ENCODE data around the gene CDADC1.
"Not testable (repeated sequence)": the region's sequence is repeated elsewhere in the genome, so short reads cannot be mapped to it uniquely, and the experiment has no call there.

CDADC1 gene

DNA sequence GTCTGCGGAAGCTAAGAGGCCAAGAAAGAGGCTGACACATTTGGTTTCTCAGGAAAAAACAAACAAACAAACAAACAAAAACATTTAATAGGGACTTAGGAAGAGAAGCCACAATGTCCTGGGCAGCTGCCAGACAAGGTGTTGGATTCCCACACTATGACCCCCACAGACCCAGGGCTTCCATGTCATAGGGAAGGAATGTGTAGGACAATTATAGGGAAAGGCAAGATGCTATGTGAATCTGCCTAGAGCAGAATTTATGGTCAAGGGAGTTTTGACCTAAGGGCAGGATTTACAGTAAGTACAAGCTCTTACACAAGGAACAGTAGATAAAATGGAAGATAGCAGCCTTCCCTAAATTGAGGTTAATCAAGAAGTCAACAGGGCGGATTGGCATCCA, 9.1 kb upstream of the CDADC1 start:
- DNase-seq (ENCODE audit: low read depth) = no peak

GRCh38 chr13:49240017-49240416, 7.7 kb upstream of the CDADC1 start:
- no peak for DNase-seq (ENCODE audit: low read depth)

GRCh38 chr13:49241296-49241695, 6.4 kb upstream of the CDADC1 start:
- no peak for DNase-seq (ENCODE audit: low read depth)

- no peak for DNase-seq (ENCODE audit: low read depth)
Observed at GRCh38 chr13:49245101-49245500, 2.6 kb upstream of the CDADC1 start.

GRCh38 chr13:49246850-49247642, 679 bp upstream of the CDADC1 start:
- DNase-seq (ENCODE audit: low read depth) = no peak

GRCh38 chr13:49248622-49249002, 887 bp downstream of the CDADC1 start:
- no peak for DNase-seq (ENCODE audit: low read depth)

GRCh38 chr13:49251326-49251725, 3.6 kb downstream of the CDADC1 start:
- DNase-seq (ENCODE audit: low read depth) = no peak

DNA sequence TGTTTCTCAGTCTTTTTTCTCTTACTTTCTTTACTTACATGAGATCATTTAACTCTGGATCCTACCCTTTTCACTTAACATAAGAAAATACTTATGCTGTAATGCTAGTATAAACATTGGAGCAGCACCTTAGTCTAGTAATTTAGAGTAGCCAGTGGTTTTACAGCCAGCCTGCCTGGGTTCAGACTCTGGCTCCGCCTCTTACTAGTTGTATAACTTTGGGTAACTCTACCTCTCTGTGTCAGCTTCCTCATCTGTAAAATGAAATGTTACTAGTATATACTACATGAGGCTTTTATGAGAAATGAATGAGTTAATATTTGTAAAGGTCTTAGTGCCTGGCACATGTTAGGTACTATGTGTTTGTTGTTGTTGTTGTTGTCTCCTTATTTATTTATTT, 5.6 kb downstream of the CDADC1 start:
- no peak for DNase-seq (ENCODE audit: low read depth)

DNA sequence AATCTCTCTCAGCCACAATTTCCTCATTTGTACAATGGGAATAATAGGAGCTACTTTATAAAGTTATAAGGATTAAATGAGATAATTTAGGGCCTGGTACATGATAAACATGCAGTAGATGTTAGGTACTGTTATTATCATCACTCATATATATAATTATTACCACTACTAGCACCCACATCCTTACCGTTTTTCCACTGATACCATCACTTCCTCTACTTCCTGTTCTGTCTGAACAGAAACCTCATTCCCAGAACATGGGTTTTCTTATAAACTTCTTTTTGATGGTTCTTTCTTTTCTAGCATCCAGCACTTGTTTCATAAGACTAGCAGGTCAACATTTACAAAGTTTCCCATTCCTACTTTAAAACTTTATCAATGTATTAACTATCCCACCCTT, 6.3 kb downstream of the CDADC1 start:
- DNase-seq (ENCODE audit: low read depth) = no peak

DNA sequence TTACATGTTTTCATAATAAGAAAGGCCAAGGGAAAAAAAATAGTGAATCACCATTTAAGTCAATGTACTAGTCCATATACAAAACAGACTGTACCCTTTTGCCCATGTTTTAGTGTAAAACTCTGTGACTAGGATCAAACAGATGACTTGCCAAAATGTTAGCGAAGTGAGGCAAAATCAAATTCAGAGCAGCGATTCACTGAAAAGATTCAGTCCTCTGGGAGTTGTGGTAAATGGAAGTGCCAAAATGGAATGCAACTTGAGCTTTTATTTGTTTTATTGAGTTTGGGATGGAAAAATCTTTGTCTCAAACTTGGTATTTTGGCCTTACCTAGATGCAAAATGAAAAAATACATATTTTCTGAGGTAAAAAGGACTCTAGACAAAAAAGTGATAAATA, 9.1 kb downstream of the CDADC1 start:
- no peak for DNase-seq (ENCODE audit: low read depth)

- no peak for DNase-seq (ENCODE audit: low read depth)
Observed at GRCh38 chr13:49258089-49258796, 10.5 kb downstream of the CDADC1 start.

GRCh38 chr13:49259586-49259985, 11.9 kb downstream of the CDADC1 start:
- no peak for DNase-seq (ENCODE audit: low read depth)

DNA sequence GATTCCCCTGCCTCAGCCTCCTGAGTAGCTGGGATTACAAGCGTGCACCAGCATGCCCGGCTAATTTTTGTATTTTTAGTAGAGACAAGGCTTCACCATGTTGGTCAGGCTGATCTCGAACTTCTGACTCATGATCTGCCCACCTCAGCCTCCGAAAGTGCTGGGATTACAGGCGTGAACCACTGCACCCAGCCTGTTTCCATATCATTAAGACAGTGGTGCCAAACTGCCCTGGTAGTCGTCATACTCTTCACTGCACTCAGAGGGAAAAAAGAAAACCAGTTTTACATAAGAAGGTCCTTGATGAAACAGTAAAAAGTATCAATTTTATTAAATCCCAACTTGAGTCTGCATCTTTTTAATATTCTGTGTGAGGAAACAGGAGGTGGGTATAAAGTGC, 14.9 kb downstream of the CDADC1 start:
- no peak for DNase-seq (ENCODE audit: low read depth)

GRCh38 chr13:49265822-49266221, 18.1 kb downstream of the CDADC1 start:
- DNase-seq (ENCODE audit: low read depth) = no peak

DNA sequence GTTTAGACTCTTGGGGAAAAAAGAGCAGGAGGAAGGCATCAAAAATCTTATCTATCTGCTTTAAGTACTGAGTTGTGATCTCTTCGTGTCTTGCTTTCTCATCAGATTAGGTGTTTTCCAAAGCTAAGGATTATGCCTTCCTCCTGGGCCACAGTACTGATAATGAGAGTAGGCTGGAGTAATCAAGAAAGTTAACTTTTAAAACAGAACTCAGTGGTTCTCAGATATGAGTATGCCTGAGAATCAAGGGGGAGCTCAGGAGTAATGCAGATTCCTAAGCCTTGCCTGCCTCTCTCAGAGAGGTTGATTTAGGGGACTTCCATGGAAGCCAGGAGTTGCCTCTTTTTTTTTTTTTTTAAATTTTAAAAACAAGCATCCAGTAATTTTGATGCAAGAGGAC, 23.5 kb downstream of the CDADC1 start:
- DNase-seq (ENCODE audit: low read depth) = no peak

DNA sequence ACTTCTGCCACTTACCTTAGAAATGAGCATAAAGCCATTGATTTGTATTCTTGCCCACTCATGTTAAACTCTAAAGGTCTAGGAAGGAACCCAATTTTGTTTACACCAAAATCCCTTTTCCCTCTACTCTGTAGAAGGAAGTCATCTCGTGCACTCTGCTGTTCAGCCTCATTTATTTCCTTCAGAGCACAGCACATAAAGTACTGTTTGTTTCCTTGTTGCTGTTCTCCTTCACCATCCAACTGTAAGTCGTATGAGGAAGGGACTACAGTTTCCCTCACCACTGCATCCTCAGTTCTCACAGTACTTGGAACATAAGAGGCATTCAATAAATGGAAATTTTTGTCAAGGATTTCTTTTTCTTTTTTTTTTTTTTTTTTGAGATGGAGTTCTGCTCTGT, 24.6 kb downstream of the CDADC1 start:
- DNase-seq (ENCODE audit: low read depth) = no peak

GRCh38 chr13:49278211-49278610, 30.5 kb downstream of the CDADC1 start:
- no peak for DNase-seq (ENCODE audit: low read depth)

DNA sequence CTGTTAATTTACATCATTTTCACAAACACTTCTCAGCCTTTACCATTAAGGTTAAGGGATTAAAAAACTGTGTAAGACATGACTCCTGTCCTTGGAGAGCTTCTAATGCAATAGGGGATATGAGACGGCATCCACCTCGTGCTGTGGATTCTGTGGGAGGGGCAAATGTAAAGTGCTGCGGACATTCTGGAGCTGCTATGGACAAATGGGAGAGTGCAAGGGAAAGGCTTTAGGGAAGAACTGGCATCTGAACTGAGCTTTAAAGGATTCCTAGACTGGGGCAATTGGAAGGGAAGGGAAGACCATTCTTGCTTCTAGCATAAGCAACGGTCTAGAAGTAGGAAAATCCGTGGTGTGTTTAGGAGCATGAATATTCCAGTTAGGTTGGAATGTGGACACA, 31.4 kb downstream of the CDADC1 start:
- no peak for DNase-seq (ENCODE audit: low read depth)

DNA sequence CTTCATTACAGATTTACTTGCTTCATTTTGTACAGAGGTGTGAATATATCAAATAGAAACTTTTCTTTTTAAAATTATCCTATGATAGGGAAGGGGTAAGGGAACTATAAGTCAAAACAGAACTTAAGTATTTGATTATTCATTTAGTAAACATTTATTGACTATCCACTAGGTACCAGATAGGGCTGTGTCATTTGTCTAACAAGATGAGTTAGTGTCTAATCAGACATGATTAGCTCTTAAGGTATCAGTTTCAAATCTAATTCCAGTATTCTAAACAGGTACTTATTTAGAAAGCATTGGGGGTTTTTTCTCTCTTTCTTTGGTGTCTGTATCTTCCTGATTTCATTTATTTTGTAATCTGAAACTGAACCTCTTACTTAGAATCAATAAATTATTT, 32.2 kb downstream of the CDADC1 start:
- no peak for DNase-seq (ENCODE audit: low read depth)

GRCh38 chr13:49287995-49288394, 40.3 kb downstream of the CDADC1 start:
- no peak for DNase-seq (ENCODE audit: low read depth)

DNA sequence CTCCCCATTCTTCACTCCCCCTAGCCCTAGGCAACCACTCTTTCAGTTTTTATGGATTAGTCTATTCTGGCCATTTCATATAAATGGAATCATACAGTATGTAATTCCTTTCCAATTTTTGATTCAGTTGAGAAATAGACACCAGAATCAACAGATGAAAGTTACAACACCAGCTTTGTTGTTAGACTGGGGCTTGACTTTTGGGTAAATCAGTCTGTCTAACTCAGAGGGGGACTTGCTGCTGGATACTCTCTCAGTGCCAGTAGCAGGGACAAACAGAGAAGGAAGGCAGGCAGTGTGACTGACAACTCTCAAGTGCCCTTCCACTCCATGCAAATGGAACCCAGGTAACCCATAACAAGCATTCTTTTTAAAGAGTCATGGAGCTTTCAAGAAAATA, 40.7 kb downstream of the CDADC1 start:
- no peak for DNase-seq (ENCODE audit: low read depth)

GRCh38 chr13:49292742-49293486, 45.2 kb downstream of the CDADC1 start:
- DNase-seq (ENCODE audit: low read depth) = no peak

DNA sequence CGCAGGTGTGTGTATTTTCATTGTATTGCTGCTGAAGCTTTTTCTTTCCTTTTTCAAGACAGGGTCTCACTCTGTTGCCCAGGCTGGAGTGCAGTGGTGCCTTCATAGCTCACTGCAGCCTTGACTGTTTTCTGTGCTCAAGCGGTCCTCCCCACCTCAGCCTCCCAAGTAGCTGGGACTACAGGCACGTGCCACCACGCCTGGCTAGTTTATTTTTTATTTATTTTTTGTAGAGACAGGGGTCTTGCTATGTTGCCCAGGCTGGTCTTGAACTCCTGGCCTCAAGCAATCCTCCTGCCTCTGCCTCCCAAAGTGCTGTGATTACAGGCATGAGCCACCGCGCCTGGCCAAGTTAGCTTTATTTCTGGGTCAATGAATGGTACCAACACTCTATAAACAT, 47.0 kb downstream of the CDADC1 start:
- not testable (repeated sequence) for DNase-seq (ENCODE audit: low read depth)

Data from activated T-helper 9 cell treated with anti-CD3 and anti-CD28 coated beads, Interleukin-2, amount 50 U/mL, for 16 hours (primary cell).